Sigmoid colon (tissue), 7 donors: ENCODE results near the gene TMEM165. TPM values are rescaled to one million over a fixed set of nuclear protein-coding genes. Genes with fewer than 3 reads are reported as not detected.
"Not testable (repeated sequence)": the region's sequence is repeated elsewhere in the genome, so short reads cannot be mapped to it uniquely, and the experiment has no call there.

ENCODE experiments used
- DNase-seq: peaks from one replicate; pipeline ENCODE4 v3.0.0-alpha.2; 2019
- H3K27ac ChIP-seq, 4 donors: fragments of 200-600 bp; sonication (generic); one replicate each; pipeline ENCODE4 v1.5.1; 2016 to 2019; ENCODE audit warnings: mild to moderate bottlenecking in 1 of 4
- H3K27me3 ChIP-seq, 3 donors: fragments of 200-600 bp; sonication (generic); one replicate each; pipeline ENCODE4 v1.5.1; 2019; ENCODE audit warnings: mild to moderate bottlenecking in 1 of 3
- H3K36me3 ChIP-seq, 4 donors: fragments of 200-600 bp; sonication (generic); one replicate each; pipeline ENCODE4 v1.5.1; 2016 to 2019
- H3K4me1 ChIP-seq, 4 donors: fragments of 200-600 bp; sonication (generic); one replicate each; pipeline ENCODE4 v1.5.1; 2017 to 2019
- H3K4me3 ChIP-seq, 4 donors: fragments of 200-600 bp; sonication (generic); one replicate each; pipeline ENCODE4 v1.5.1; 2017 to 2019; ENCODE audit warnings: mild to moderate bottlenecking in 2 of 4, moderate library complexity in 1 of 4
- H3K9me3 ChIP-seq, 4 donors: fragments of 200-600 bp in 3 of 4; sonication (generic) in 3 of 4; one replicate each; pipeline versions ENCODE4 v1.5.1 to v1.6.1; 2013 to 2019
- EP300 ChIP-seq, 4 donors: sonication (generic); formaldehyde crosslinking; IDR thresholded peaks; one replicate each; pipeline ENCODE4 v1.6.1; 2017; ENCODE audit warnings: antibody characterized with exemption in 4 of 4
- POLR2A ChIP-seq, 2 donors: fragments of 450-650 bp; IDR thresholded peaks; one replicate each; pipeline ENCODE4 v1.6.1; 2016; ENCODE audit warnings: antibody characterized with exemption in 2 of 2, mild to moderate bottlenecking in 2 of 2, moderate library complexity in 2 of 2
- POLR2AphosphoS5 ChIP-seq, 4 donors: sonication (generic); formaldehyde crosslinking; IDR thresholded peaks; one replicate each; pipeline ENCODE4 v1.6.1; 2017; ENCODE audit warnings: antibody characterized with exemption in 4 of 4
- WGBS, 2 donors: extraction: QIAGEN DNeasy Blood & Tissue Kit; methylation state at CpG; one replicate each; pipeline ENCODE4 v1.1.7; 2013; 5-methylcytosine and 5-hydroxymethylcytosine counted together
- intact Hi-C: fragments of 100-400 bp; cut with DNase I; formaldehyde crosslinking; loops from one replicate; pipeline ENCODE4 v1.15.1; 2023
- polyA plus RNA-seq, 3 donors: library from polyadenylated mRNA; stranded (reverse); fragments of 200-250 nt; gene quantifications; one replicate each; pipeline ENCODE4 v1.2.3, GENCODE V29; 2013
- total RNA-seq, 4 donors: library from RNA; depleted of rRNA; stranded (reverse); fragments of >200 nt; gene quantifications; one replicate each; pipeline ENCODE4 v1.1.0, GENCODE V29; 2016
- TF ChIP-seq, protein P1 (sequence below), 4 experiments: fragments of 450-650 bp in 3 of 4; fragments of 200-600 bp in 1 of 4; IDR thresholded peaks; one replicate each; pipeline ENCODE4 v1.5.1; 2016 to 2019; ENCODE audit warnings: antibody characterized with exemption in 4 of 4, mild to moderate bottlenecking in 3 of 4, moderate library complexity in 2 of 4
- donor health status: healthy with polysubstance abuse.
- donor health status: Bipolar disorder and iron deficiency.
- donor health status: healthy.

The TMEM165 gene
- total and polyA plus RNA-seq, 7 donors: 12.9 to 219 (median 144) TPM

DNA sequence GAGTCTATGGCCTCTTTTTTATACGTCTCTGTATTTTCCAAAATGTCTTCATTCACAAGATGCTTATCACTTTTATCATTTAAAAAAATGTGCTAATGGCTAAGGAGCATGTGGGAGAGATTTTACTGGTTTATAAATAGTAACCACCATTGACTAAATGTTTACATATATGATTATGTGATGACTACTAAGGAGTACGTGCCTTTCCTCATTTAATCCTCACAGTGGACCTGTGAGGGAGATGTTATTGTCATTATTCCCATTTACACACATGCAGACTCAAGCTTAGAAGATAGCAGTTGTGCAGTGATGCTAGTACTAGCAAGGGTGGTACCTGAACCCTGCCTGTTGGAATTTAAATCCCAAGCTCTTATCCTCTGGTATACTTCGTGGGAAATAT lies 47.3 kb upstream of the TMEM165 start:
- Histone ChIP-seq H3K9me3 (no peaks in the 10 kb centered on the region), H3K27ac (no peak overlapping the region), H3K4me1 (peaks cover 0 to 22% (median 15%) of the 10 kb centered on the region in 4 donors), H3K27me3 (no peaks in the 10 kb centered on the region), H3K36me3 (no peaks in the 10 kb centered on the region), H3K4me3 (no peak overlapping the region)
- intact Hi-C loops: loop anchor here (5.0 kb wide), 3 partner anchors 84 to 1559 kb away; partner anchors contain the start of genes EXOC1 and REST
- DNase-seq: no peak
- 73 to 77% methylated on average over 3 of the region's 3 CpGs for WGBS, 2 donors
- no peak for TF ChIP-seq POLR2AphosphoS5 (IDR thresholded peaks at IDR 0.05)
- TF ChIP-seq, protein P1, sequence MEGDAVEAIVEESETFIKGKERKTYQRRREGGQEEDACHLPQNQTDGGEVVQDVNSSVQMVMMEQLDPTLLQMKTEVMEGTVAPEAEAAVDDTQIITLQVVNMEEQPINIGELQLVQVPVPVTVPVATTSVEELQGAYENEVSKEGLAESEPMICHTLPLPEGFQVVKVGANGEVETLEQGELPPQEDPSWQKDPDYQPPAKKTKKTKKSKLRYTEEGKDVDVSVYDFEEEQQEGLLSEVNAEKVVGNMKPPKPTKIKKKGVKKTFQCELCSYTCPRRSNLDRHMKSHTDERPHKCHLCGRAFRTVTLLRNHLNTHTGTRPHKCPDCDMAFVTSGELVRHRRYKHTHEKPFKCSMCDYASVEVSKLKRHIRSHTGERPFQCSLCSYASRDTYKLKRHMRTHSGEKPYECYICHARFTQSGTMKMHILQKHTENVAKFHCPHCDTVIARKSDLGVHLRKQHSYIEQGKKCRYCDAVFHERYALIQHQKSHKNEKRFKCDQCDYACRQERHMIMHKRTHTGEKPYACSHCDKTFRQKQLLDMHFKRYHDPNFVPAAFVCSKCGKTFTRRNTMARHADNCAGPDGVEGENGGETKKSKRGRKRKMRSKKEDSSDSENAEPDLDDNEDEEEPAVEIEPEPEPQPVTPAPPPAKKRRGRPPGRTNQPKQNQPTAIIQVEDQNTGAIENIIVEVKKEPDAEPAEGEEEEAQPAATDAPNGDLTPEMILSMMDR (IDR thresholded peaks at IDR 0.05): no peak
- no peak for TF ChIP-seq POLR2A (IDR thresholded peaks at IDR 0.05)
- TF ChIP-seq EP300 (IDR thresholded peaks at IDR 0.05): no peak

DNA sequence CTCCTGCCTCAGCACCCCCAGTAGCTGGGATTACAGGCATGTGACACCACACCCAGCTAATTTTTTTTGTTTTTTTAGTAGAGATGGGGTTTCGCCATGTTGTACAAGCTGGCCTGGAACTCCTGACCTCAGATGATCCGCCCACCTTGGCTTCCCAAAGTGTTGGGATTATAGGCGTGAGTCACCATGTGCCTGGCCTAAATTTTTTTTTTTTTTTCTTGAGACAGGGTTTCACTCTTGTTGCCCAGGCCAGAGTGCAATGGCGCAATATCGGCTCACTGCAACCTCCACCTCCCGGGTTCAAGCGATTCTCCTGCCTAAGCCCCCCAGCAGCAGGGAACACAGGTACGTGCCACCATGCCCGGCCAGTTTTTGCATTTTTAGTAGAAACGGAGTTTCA lies 44.9 kb upstream of the TMEM165 start:
- peaks cover 0 to 22% (median 15%) of the 10 kb centered on the region in 4 donors for H3K4me1 ChIP-seq
- H3K27ac ChIP-seq, H3K4me3 ChIP-seq, H3K36me3 ChIP-seq, H3K9me3 ChIP-seq, H3K27me3 ChIP-seq, intact Hi-C loops, DNase-seq: not testable (repeated sequence)
- 95 to 96% methylated on average over 10 of the region's 10 CpGs for WGBS, 2 donors

DNA sequence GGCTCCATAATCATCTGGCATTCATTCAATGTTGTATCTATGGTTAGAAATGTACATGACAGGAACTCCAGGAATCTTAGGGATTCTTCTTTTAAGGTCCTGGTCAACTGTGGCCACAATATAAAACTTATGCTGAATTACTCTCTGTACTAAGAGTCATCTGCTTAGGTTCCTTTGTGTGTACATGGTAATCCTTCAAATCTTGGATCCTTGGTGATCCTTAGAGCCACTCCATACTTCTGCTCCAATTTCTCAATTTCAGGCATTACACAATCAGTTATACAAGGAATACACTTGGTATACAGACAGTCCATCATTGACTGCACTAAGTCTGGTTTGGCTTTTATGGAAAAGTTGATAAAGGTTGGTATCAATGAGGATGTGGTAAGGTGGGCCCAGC lies 43.9 kb upstream of the TMEM165 start:
- Histone ChIP-seq H3K4me3 (no peak overlapping the region), H3K36me3 (no peaks in the 10 kb centered on the region), H3K27ac (no peak overlapping the region), H3K9me3 (no peaks in the 10 kb centered on the region), H3K27me3 (no peaks in the 10 kb centered on the region), H3K4me1 (peaks cover 0 to 18% (median 13%) of the 10 kb centered on the region in 4 donors)
- TF ChIP-seq POLR2AphosphoS5 (IDR thresholded peaks at IDR 0.05) (no peak), EP300 (IDR thresholded peaks at IDR 0.05) (no peak)
- TF ChIP-seq, protein P1 (IDR thresholded peaks at IDR 0.05): no peak
- intact Hi-C loops: no loop called here
- no peak for DNase-seq

DNA sequence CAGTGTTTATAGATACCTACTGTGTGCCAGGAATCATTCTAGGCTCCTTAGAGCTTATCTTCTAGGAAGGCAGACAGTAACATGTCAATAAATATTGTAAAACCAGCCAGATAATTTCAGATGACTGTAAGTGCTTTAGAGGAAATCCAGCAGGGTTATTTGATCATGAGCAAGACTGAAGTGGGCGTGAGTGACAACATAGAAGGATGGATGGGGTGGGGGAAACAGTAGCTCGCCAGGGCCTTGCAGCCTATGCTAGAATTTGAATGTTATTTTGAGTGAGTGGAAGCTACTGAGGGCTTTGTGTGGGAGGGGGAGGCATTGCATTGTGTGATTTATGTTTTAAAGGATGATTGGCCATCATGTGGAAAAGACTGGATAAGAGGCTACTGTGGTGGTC lies 43.0 kb upstream of the TMEM165 start:
- intact Hi-C loops: no loop called here
- peaks cover 0 to 14% (median 5%) of the 10 kb centered on the region in 4 donors for H3K4me1 ChIP-seq
- H3K27me3 ChIP-seq: no peaks in the 10 kb centered on the region
- WGBS, 2 donors: 94 to 96% methylated on average over 2 of the region's 2 CpGs
- TF ChIP-seq EP300 (IDR thresholded peaks at IDR 0.05) (no peak), POLR2AphosphoS5 (IDR thresholded peaks at IDR 0.05) (no peak), POLR2A (IDR thresholded peaks at IDR 0.05) (no peak)
- TF ChIP-seq, protein P1 (IDR thresholded peaks at IDR 0.05): no peak
- no peak overlapping the region for H3K4me3 ChIP-seq
- no peaks in the 10 kb centered on the region for H3K9me3 ChIP-seq
- no peaks in the 10 kb centered on the region for H3K36me3 ChIP-seq
- H3K27ac ChIP-seq: no peak overlapping the region
- no peak for DNase-seq

DNA sequence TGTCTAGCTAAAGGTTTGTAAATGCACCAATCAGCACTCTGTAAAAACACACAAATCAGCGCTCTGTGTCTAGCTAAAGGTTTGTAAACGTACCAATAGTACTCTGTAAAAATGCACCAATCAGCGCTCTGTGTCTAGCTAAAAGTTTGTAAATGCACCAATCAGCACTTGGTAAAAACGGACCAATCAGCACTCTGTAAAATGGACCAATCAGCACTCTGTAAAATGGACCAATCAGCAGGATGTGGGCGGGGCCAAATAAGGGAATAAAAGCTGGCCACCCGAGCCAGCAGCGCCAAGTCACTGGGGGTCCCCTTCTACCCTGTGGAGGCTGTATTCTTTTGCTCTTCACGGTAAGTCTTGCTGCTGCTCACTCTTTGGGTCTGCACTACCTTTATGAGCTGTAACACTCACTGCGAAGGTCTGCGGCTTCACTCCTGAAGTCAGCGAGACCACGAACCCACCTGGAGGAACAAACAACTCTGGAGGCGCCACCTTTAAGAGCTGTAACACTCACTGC lies 42.5 kb upstream of the TMEM165 start:
- H3K9me3 ChIP-seq, H3K27ac ChIP-seq, H3K27me3 ChIP-seq, intact Hi-C loops, H3K4me3 ChIP-seq, H3K36me3 ChIP-seq, DNase-seq: not testable (repeated sequence)
- 93 to 98% methylated on average over 13 of the region's 13 CpGs for WGBS, 2 donors
- H3K4me1 ChIP-seq: peaks cover 0 to 14% (median 7%) of the 10 kb centered on the region in 4 donors

DNA sequence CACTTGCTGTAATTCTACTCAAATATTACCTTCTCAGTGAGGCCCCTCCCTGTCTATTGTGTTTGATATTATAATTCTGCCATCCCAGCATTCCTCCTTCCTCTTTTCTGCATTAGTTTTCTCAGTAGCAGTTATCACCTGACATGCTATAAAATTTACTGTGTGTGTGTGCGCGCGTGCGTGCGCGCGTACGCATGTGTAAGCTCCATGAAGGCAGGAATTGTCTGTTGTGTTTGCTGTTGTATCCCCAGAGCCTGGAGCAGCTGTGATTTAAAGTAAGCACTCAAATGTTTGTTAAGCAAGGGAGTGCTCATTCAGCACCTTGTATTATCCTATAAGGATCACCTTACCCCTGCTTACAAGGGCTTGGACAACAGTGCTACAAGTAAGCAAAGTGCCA lies 41.1 kb upstream of the TMEM165 start:
- H3K36me3 ChIP-seq: no peaks in the 10 kb centered on the region
- intact Hi-C loops: no loop called here
- no peaks in the 10 kb centered on the region for H3K9me3 ChIP-seq
- no peak overlapping the region for H3K4me3 ChIP-seq
- H3K4me1 ChIP-seq: peaks cover 0 to 22% (median 19%) of the 10 kb centered on the region in 4 donors
- no peak for DNase-seq
- 92 to 93% methylated on average over 8 of the region's 8 CpGs for WGBS, 2 donors
- TF ChIP-seq EP300 (IDR thresholded peaks at IDR 0.05) (no peak), POLR2A (IDR thresholded peaks at IDR 0.05) (no peak), POLR2AphosphoS5 (IDR thresholded peaks at IDR 0.05) (no peak)
- TF ChIP-seq, protein P1 (IDR thresholded peaks at IDR 0.05): no peak
- no peak overlapping the region for H3K27ac ChIP-seq
- no peaks in the 10 kb centered on the region for H3K27me3 ChIP-seq
